Colonic mucosa (tissue), 4 donors: ENCODE measurements around the gene AQP12A. TPM values are rescaled to one million over a fixed set of nuclear protein-coding genes. Genes with fewer than 3 reads are reported as not detected.

ENCODE experiments used
- DNase-seq: peaks from one replicate; pipeline ENCODE4 v3.0.0-alpha.2; 2020
- H3K27ac ChIP-seq: fragments of 200-600 bp; one replicate; pipeline ENCODE4 v1.8.0; 2021
- H3K27me3 ChIP-seq: fragments of 200-600 bp; one replicate; pipeline ENCODE4 v1.8.0; 2021
- H3K36me3 ChIP-seq: fragments of 200-600 bp; one replicate; pipeline ENCODE4 v1.8.0; 2021
- H3K4me1 ChIP-seq: fragments of 200-600 bp; one replicate; pipeline ENCODE4 v1.8.0; 2021; ENCODE audit warnings: mild to moderate bottlenecking
- H3K4me3 ChIP-seq: fragments of 200-600 bp; one replicate; pipeline ENCODE4 v1.8.0; 2021
- H3K9ac ChIP-seq, 2 donors: one replicate each; pipeline ENCODE4 v1.7.0; 2013; ENCODE audit warnings: control low read depth in 2 of 2, low read depth in 2 of 2, low read length in 2 of 2
- H3K9me3 ChIP-seq: fragments of 200-600 bp; one replicate; pipeline ENCODE4 v1.8.0; 2021
- intact Hi-C: fragments of 100-400 bp; cut with DNase I; formaldehyde crosslinking; loops from one replicate; pipeline ENCODE4 v1.14.1; 2022
- total RNA-seq, 2 donors: library from RNA; stranded (reverse); fragmentation: NEBNext Ultra II Directional in 1 of 2; extraction: Animal tissue kit (Norgen Biotek cat#: 25700) in 1 of 2; gene quantifications; one replicate each; pipeline ENCODE4 v1.2.1, GENCODE V29; 2021
- TF ChIP-seq, protein P1 (sequence below): fragments of 200-600 bp; IDR thresholded peaks from one replicate; pipeline ENCODE4 v1.8.0; 2022; ENCODE audit warnings: antibody characterized with exemption, mild to moderate bottlenecking
- donor health status: healthy.
- donor health status: DM: no; HTN: no; CAD: no.
- donor health status: DM: no; HTN: no; CAD: no.

The AQP12A gene
- total RNA-seq, 2 donors from 2014 or later: 9.0 to 20.5 TPM

DNA sequence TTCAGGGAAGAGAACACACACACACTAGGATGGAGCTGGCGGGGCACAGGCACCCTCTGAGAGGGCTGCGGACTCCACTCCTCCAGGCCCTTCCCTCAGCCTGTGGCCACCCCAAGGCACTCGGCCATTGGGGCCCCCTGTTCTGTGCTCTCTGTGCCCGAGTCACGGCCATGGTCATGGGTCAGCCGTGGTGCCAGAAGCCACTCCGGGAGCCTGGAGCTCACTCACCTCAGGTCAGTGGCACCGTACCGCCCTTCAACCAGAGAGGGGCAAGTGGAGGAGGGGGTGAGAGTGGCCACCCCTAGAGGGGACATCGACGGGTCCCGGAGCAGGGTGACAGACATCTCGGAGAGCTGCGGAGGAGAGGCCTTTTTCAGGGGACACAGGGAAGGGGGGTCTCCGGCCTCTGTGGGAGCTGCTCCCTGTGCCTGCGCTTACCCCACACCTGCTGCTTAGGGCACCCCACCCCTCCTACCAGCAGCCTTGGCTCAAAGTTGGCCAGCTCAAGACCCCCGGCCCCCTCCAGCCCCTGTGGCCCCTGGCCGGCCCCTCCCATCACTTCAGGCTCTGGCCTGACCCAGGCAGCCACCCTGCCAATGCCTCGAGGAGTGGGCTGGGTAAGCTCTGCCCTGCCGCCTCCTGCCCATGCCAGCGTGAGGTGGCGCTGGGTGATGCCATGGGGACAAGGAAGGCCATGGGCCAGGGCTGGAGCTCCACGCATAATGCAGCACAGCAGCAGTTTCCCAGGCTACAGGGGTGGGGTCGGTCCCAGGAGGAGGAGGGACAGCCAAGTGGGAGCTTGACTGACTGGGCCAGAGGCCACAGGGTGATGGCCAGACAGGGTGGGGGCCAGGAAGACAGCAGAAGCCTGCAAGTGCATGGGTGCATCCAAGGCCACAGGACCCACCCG, 29.3 kb downstream of the AQP12A start:
- H3K27ac ChIP-seq: no peak overlapping the region
- intact Hi-C loops: no loop called here
- no peaks in the 10 kb centered on the region for H3K27me3 ChIP-seq
- H3K4me3 ChIP-seq: no peak overlapping the region
- TF ChIP-seq, protein P1, sequence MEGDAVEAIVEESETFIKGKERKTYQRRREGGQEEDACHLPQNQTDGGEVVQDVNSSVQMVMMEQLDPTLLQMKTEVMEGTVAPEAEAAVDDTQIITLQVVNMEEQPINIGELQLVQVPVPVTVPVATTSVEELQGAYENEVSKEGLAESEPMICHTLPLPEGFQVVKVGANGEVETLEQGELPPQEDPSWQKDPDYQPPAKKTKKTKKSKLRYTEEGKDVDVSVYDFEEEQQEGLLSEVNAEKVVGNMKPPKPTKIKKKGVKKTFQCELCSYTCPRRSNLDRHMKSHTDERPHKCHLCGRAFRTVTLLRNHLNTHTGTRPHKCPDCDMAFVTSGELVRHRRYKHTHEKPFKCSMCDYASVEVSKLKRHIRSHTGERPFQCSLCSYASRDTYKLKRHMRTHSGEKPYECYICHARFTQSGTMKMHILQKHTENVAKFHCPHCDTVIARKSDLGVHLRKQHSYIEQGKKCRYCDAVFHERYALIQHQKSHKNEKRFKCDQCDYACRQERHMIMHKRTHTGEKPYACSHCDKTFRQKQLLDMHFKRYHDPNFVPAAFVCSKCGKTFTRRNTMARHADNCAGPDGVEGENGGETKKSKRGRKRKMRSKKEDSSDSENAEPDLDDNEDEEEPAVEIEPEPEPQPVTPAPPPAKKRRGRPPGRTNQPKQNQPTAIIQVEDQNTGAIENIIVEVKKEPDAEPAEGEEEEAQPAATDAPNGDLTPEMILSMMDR: no peak
- no peaks in the 10 kb centered on the region for H3K9me3 ChIP-seq
- no peaks in the 10 kb centered on the region for H3K36me3 ChIP-seq
- DNase-seq: no peak
- no peak overlapping the region for H3K9ac ChIP-seq
- H3K4me1 ChIP-seq: no peaks in the 10 kb centered on the region

DNA sequence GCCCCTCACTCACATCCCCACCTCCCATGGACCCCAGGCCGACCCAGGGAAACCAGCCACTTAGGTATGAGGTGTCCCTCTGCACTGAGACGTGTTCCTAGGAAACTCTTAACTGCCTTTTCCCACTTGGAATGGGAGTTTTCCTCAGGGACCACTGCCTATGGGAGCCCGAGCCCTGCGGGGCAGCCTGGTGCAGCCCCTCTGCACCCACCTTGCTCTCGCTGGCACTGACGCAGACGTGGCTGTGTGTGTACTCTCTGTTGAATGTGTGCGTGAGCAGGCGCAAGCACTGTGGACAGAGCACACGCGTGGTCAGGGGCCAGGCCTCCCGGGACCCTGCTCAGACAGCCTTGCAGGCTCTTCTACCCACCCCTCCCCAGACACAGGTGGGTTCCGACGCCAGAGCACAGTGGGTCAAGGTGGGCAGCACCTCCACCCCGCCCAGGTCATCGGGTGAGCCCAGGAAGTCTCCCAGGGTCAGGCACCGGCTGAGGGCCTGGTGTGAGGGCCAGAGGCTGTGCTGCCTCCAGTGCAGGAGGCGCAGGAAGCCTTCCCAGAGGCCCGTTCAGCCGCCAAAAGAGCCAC, 30.0 kb downstream of the AQP12A start:
- no peaks in the 10 kb centered on the region for H3K4me1 ChIP-seq
- no peaks in the 10 kb centered on the region for H3K9me3 ChIP-seq
- TF ChIP-seq, protein P1: no peak
- no peaks in the 10 kb centered on the region for H3K27me3 ChIP-seq
- H3K9ac ChIP-seq: no peak overlapping the region
- intact Hi-C loops: no loop called here
- H3K4me3 ChIP-seq: no peak overlapping the region
- no peaks in the 10 kb centered on the region for H3K36me3 ChIP-seq
- no peak overlapping the region for H3K27ac ChIP-seq
- no peak for DNase-seq

DNA sequence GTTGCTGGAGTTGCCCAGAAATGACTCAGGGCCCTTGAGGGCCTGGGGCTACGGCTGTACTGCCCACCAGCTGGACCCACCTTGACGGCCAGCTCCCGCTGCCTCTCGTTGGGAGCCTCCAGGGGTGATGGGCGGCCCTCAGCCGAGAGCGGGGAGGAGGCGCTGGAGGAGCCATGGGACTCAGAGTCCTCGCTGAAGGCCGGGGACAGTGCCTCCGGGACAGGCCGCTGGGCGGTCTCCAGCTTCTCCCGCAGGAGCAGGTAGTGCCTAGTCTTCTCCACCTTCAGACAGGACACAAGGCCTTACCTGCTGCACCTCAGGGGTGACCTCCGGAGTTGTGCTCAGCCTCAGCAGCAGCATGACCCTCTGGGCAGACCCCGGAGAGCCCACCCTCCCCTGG, 30.7 kb downstream of the AQP12A start:
- H3K9me3 ChIP-seq: no peaks in the 10 kb centered on the region
- no peak overlapping the region for H3K27ac ChIP-seq
- no peak overlapping the region for H3K9ac ChIP-seq
- H3K36me3 ChIP-seq: no peaks in the 10 kb centered on the region
- intact Hi-C loops: no loop called here
- no peak overlapping the region for H3K4me3 ChIP-seq
- DNase-seq: no peak
- no peaks in the 10 kb centered on the region for H3K27me3 ChIP-seq
- TF ChIP-seq, protein P1: no peak
- H3K4me1 ChIP-seq: no peaks in the 10 kb centered on the region

DNA sequence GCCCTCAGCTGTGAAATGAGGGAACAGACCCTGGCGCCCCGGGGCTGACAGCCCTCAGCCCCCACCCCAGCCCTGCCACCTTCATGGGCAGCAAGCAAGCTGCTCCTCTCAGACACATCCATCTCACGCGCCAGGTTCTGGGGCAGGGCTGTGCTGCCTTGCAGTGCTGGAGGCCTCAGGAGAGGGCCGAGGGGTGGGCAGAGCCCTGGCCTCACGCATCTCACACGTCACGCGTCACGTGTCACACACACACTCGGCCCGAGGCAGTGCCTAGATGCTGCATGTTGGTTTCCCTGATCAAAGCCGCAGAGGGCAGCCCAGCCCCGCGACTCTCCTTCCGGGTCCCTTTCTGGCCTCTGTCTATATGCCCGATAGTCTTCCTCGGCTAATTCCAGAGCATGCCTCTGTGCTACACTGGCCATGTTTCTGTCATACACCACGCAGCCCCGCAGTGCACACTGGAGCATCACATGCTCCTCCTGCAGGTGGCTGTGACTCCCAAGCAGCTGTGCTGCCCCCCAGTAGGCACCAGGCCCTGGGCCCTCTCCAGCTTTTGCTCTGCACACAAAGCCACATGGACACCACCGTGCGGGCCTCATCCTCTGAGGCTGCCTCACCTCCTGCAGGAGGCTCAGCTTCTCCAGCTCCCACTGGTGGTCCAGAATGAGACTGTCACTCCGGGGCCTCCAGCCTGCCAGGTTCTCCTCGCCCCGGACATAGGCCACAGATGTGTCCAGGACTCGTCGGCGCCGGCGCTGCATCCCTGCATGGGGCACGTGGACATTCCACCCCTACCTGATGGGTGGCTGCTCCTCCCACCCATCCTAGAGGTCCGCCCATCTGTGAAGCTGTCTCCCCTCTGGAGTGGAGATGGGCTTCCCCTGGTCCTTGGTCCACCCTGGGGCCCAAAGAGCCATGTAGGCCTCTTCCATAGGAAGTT, 31.4 kb downstream of the AQP12A start:
- DNase-seq: no peak
- Histone ChIP-seq H3K9ac (no peak overlapping the region), H3K36me3 (no peaks in the 10 kb centered on the region)

More for the DNA sequence above, 31.4 kb downstream of the AQP12A start:
- Histone ChIP-seq H3K9me3 (no peaks in the 10 kb centered on the region), H3K27me3 (no peaks in the 10 kb centered on the region), H3K4me3 (no peak overlapping the region), H3K27ac (no peak overlapping the region), H3K4me1 (no peaks in the 10 kb centered on the region)
- intact Hi-C loops: no loop called here
- TF ChIP-seq, protein P1: no peak
